Activated CD4-positive, CD25-positive, alpha-beta regulatory T cell treated with anti-CD3 and anti-CD28 coated beads, Interleukin-2, amount 50 U/mL, for 72 hours (primary cell): Measurements from ENCODE around the gene GLMP.
A peak's percentile ranks its signal among the peaks of the same experiment; 100 is the strongest.
"Not testable (repeated sequence)": the region's sequence is repeated elsewhere in the genome, so short reads cannot be mapped to it uniquely, and the experiment has no call there.

Experiments used
- DNase-seq: peaks from one replicate; pipeline ENCODE4 v3.0.0; 2021

GLMP gene, protein sequence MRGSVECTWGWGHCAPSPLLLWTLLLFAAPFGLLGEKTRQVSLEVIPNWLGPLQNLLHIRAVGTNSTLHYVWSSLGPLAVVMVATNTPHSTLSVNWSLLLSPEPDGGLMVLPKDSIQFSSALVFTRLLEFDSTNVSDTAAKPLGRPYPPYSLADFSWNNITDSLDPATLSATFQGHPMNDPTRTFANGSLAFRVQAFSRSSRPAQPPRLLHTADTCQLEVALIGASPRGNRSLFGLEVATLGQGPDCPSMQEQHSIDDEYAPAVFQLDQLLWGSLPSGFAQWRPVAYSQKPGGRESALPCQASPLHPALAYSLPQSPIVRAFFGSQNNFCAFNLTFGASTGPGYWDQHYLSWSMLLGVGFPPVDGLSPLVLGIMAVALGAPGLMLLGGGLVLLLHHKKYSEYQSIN

DNA sequence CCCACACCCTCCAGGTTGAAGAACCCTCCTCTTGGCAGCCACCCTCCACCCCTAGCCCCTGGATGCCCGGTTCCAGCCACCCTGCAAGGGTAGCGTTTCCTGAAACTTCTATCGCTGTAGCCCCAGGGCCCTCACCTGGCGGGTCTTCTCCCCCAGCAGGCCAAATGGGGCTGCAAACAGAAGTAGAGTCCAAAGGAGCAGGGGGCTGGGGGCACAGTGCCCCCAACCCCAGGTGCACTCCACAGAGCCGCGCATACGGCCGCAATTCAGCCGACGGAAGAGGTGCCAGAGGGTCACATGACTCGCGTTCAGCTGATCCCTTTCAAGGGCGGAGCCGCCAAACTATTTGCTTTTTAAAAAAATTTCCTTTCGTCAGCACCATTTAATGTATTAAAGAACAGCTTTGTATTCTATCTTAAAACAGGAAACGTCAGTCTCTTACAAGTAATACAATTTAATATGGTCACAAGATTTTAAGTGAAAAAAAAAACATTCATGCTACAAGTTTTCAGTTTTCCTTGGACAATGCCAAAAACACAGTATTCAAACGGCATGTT is at the start of gene GLMP:
TSS of gene GLMP (minus strand) at position 289 of the 557 bp plus-strand sequence. CDS start at position 255, 34 bp downstream.
- DNase-seq: peak; percentile 61

DNA sequence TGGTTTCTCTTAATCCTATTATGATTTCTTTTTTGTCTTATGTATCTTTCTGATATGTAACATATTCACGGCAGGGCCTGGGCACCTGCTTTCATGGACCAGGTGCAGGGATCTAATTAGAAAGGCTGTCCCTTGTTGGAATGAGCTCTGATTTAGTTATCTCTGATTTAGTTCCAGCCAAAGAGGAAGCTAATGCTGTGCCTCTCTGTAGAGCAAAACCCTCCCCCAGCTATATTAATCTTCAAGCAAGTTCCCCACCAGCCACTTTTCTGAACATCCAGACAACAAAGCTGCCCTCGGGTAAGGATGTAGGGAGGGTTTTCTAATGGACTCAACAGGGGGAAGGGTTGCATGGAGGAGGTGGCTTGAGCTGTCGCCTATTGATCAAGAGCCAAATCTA is 48.9 kb upstream of the GLMP start:
- no peak for DNase-seq

- DNase-seq: no peak
Observed at GRCh38 chr1:156342166-156342955, 46.9 kb upstream of the GLMP start.

GRCh38 chr1:156338180-156338976 is 42.9 kb upstream of the GLMP start, which contains the start of the genes CCT3 and TSACC:
CCT3 (minus strand) TSS chr1:156338292; CDS start chr1:156338184, 108 bp downstream.
TSACC (plus strand) TSS chr1:156338526; CDS start chr1:156339758, 1,232 bp downstream.
- peak; percentile 100 for DNase-seq

DNA sequence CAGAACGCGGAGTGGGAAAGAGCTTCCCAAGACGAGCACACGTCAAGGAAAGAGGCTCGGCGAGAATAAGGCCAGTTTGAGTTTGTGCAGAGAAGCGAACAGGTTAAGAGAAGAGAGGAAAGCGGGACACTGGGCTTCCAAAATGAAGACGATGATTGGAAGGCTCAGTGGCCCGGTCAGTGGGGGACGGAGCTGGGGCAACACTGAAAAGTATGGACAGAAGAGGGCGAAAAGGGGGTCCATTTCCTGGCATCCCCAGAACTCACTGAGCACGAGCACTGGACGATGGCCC is 42.4 kb upstream of the GLMP start:
- no peak for DNase-seq

DNA sequence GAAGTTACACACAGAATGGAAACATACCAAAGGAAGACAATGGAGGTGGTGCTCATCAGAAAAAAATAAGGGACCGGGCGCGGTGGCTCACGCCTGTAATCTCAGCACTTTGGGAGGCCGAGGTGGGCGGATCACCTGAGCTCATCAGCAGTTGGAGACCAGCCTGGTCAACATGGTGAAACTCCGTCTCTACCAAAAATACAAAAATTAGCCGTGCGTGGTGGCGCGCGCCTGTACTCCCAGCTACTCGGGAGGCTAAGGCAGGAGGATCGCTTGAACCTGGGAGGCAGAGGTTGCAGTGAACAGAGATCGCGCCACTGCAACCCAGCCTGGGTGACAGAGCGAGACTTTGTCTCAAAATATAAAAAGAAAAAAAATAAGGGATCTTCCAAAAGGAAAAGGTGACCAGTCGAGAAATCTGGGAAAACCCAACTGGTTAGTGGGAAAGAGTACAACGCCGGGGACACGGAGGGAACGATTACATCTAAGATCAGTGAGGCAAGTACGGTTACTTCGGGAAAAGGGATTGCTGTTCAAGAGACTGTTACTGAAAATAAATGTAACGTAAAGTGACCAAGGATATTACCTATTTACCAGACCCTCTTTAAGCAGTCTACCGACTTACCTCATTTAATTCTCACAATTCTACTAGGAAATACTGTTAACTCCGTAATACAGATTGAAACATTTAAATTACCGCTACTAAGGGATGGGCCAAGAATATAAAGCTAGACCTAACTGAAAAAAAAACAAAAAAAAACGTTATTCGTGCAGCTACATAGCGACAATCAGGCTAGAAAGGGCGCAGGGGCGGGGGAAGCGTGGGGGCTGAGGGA is 41.8 kb upstream of the GLMP start:
- no peak for DNase-seq

DNA sequence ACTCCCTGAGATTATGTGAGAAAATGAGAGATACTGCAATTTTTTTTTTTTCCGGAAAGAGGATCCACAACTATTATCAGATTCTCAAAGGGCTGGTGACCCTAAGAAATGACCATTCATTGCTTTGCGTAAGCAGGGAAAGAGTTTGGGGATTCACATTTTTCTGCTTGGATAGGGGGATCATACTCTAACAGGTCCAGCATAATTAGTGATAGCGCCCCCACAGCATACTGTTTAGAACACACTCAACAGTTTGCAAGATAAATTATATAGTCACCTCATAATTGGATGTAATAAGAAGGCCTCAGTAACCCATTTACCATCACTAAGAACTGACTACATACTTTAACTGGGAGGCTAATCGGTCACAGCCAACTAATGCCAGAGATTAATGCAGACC is 40.8 kb upstream of the GLMP start:
- no peak for DNase-seq

GRCh38 chr1:156323179-156323578 is 27.7 kb upstream of the GLMP start:
- not testable (repeated sequence) for DNase-seq

GRCh38 chr1:156320560-156320959 is 25.1 kb upstream of the GLMP start:
- DNase-seq: no peak

GRCh38 chr1:156319664-156320063 is 24.2 kb upstream of the GLMP start:
- no peak for DNase-seq

GRCh38 chr1:156316909-156317308 is 21.4 kb upstream of the GLMP start:
- DNase-seq: no peak

DNA sequence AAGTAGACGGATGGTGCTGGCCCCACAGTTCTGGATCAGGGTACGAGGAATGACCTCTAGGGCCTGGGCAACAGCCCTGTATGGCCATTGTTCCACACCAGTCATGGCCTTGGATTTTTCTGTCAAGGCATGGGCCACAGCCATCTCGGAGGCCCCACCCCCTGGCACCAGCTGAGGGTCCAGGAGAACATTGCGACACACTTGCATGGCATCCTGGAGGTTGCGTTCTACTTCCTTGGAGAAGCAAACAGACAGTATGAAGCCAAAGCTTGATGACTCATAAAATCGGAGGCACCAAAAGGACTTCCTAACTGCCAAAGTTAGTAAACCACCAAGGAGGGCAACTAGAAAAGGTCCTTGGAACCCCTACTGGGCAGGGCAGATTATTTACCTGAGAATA is 15.5 kb upstream of the GLMP start:
- no peak for DNase-seq

GRCh38 chr1:156308078-156308477 is 12.6 kb upstream of the GLMP start:
- no peak for DNase-seq

GRCh38 chr1:156305215-156305614 is 9.7 kb upstream of the GLMP start:
- no peak for DNase-seq

DNA sequence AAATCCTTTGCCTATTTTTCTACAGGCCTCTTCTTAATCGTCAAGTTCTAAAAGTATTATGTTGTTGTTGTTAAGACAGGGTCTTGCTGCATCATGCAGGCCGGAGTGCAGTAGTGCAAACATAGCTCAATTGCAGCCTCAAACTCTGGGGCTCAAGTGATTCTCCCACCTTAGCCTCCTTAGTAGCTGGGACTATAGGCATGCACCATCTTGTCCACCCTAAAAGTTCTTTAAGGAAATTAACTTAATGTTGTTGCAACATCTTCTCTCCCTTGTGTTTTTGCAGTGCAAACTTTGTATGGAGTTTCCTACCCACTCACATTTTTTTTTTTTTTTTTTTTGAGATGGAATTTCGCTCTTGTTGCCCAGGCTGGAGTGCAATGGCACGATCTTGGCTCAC is 7.8 kb upstream of the GLMP start:
- DNase-seq: no peak

DNA sequence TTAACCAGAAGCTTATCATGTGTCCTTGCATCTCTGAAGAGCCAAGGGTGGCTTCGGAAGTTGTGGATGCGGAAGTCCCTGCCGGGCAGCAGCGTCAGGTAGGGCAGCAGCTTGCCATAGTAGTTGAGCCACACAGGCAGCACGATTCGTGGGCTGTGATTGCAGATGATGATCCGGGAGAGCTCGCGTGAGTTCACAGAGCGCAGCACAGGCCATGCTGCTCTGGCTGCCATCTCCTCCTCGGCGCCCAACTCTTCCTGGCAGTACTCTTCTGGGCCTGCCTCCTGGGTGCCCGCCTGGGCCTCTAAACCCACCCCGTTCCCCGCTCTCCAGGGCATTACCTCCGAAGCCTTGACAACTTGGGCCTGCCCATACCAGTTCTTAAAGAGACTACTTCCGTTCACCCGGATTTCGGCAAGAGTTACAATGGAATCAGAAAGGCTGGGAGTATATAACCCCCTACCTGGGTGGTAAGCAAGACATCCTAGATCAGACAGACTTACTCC is 3.4 kb upstream of the GLMP start, which contains the start of gene VHLL:
TSS of gene VHLL (minus strand) at position 456 of the 506 bp plus-strand sequence. CDS start at position 338, 118 bp downstream.
- DNase-seq: no peak

DNA sequence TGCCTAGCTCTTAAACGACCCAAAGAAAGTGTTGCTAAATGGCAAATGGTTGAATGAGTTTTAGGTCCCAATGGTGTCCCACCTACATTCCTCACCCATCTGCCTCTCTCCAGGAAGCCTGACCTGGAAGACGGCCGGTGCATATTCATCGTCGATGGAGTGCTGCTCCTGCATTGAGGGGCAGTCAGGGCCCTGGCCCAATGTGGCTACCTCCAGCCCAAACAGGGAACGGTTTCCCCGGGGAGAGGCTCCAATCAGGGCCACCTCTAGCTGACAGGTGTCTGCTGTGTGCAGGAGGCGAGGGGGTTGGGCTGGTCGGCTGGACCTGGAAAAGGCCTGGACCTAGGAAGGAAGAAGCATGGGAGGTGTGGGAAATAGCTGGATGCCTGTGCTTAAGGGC is 1.6 kb downstream of the GLMP start:
- no peak for DNase-seq

DNA sequence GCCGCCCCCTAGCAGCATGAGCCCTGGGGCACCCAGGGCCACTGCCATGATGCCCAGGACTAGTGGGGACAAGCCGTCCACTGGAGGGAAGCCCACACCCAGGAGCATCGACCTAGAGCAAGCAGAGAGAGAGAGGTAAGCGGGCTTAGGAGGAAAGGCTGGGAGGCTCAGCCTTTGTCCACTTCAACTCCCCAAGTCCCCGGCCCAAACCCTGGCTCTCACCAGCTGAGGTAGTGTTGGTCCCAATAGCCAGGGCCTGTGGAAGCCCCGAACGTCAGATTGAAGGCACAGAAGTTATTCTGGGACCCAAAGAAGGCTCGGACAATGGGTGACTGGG is 2.4 kb downstream of the GLMP start:
- no peak for DNase-seq

- no peak for DNase-seq
Observed at GRCh38 chr1:156291226-156292061, 4.0 kb downstream of the GLMP start.

DNA sequence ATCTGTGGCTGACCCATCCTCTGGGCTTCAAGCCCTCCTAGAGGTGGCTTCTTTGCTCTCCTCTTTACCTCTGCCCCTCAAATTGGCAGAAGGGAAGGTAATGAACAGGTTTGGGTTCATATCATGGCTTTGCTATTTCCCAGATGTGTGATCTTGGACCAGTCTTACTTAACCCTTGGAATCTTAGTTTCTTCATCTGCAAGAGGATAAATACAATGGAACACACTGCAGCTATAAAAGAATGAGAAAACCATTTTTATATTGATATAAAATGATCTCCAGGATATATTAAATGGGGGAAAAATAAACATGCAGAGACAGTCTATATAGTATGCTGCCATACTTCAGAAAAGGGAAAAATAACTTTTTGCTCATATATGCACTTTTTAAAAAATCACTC is 5.6 kb downstream of the GLMP start:
- no peak for DNase-seq

GRCh38 chr1:156286061-156286460 is 9.4 kb downstream of the GLMP start:
- DNase-seq: no peak
